CD4-positive, alpha-beta T cell treated with Interleukin-1 beta for 1 hour (primary cell): ENCODE measurements around the gene TMEM143.
"Not testable (repeated sequence)": the region's sequence is repeated elsewhere in the genome, so short reads cannot be mapped to it uniquely, and the experiment has no call there.

Experiments
- DNase-seq, 2 donors: peaks; one replicate each; pipeline ENCODE4 v3.0.0-alpha.2; 2020 to 2022

Gene TMEM143

GRCh38 chr19:48363810-48364597 is at the start of gene TMEM143, which contains the start of gene SYNGR4:
TSS of gene TMEM143 (minus strand) at chr19:48363940. CDS start at chr19:48363920, 20 bp downstream.
TSS of gene SYNGR4 (plus strand) at chr19:48364367. CDS start at chr19:48365843, 1,476 bp downstream.
- peak; percentile 99 to 100 for DNase-seq

- DNase-seq: no peak
Measured at GRCh38 chr19:48405850-48406249, 42.1 kb upstream of the TMEM143 start.

DNA sequence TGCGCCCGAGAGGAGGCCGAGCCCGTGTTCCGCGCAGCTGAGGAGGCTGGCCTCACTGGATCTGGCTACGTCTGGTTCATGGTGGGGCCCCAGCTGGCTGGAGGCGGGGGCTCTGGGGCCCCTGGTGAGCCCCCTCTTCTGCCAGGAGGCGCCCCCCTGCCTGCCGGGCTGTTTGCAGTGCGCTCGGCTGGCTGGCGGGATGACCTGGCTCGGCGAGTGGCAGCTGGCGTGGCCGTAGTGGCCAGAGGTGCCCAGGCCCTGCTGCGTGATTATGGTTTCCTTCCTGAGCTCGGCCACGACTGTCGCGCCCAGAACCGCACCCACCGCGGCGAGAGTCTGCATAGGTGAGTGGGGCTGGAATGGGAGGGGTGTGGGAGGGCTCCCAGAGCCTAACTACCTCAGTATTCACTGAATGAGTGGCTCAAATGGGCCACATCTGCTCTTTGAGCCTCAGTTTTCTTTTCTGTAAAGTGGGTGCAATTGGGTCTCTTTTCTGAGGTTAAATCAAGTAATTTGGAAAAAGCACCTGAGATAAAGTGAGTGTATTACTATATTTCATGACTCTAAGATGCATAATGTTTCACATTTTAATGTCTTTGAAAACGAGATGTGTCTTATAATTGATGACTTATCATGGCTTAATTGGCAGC is 41.4 kb upstream of the TMEM143 start:
- no peak for DNase-seq

DNA sequence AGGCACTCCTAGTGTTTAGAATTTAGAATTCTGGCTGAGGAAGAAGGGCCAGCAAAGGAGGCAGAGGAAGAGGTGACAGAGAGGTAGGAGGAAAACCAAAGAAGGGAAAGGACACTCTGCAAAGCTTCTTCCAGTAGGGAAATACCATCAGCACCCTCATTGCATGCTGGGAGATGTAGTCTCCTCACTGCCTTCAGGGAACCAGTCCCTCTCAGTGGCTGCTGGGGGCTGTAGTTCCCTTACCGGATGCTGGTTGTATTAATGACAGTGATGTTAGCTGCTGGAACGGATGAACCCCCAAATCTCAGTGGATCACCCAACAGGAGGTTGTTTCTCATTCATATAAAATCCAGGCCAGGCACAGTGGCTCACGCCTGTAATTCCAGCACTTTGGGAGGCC is 39.9 kb upstream of the TMEM143 start:
- peak; percentile 67 to 72 for DNase-seq

DNA sequence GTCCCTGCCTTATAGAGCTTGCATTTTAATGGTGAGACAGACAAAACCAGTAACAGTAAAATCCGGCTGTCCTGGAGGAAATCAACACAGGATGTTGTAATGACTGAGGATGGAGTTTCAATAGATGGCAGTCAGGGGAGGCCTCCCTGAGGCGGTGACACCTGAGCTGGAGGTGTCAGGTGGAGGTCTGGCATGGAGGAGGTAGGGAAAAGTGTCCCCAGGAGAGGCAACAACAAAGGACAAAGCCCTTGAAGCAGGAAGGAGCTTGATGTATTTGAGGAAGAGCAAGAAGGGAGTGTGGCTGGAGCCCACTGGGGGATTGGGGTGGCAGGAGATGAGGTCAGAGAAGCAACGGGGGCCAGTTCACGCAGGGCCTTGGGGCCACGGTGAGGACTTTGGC is 37.5 kb upstream of the TMEM143 start:
- no peak for DNase-seq

GRCh38 chr19:48400018-48400742 is 36.4 kb upstream of the TMEM143 start:
- DNase-seq: peak; percentile 28 to 41

DNA sequence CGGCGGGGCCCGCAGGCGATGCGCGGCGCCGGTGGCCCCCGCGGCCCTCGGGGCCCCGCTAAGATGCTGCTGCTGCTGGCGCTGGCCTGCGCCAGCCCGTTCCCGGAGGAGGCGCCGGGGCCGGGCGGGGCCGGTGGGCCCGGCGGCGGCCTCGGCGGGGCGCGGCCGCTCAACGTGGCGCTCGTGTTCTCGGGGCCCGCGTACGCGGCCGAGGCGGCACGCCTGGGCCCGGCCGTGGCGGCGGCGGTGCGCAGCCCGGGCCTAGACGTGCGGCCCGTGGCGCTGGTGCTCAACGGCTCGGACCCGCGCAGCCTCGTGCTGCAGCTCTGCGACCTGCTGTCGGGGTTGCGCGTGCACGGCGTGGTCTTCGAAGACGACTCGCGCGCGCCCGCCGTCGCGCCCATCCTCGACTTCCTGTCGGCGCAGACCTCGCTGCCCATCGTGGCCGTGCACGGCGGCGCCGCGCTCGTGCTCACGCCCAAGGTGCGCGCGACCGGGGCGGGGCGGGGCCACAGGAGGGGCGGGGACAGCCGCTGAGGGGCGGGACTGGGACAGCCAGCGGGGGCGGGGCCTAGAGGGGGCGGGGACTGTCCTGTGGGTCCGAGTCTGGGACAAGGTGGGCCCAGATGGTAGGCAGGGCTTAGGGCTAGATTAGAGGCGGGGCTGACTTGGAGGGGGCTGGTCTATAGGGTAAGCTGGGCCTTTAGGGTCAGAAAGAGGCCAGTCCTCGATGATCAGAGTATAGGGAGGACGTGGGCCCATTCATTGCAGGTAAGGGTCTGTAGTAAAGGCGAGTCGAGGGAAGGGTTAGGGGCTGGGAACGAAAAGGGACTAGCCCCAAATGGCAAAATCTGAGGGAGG is 34.9 kb upstream of the TMEM143 start:
- peak; percentile 89 to 91 for DNase-seq

DNA sequence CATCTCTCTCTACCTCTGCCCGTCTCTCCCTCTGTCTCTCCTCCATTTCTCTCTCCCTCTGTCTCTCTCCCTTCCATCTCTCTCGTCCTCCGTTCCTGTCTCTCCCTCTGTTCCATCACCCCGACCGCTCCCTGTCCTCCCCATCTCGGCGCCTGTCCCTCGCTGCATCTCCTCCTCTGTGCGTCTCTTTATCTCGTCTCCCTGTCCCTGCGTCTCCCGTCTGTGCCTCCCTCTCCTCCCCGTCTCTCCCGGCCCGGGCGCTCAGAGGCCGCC is 34.3 kb upstream of the TMEM143 start:
- DNase-seq: no peak

GRCh38 chr19:48397263-48398101 is 33.7 kb upstream of the TMEM143 start:
- no peak for DNase-seq

DNA sequence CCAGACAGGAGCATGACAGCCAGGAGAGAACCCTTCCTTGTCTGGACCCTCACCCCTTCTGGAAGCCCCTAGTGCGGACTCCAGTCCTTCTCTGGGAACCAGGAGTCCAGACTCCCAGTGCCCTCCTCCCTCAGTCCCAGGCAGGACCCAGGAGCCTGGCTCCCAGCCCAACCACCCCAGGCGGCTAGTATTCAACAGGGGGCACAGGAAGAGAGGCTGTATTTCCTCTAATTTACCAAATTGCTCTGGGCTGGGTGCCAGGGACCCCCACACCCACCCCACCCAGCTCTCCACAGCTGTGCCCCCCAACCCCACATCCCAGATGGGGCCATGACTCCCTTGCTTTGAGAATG is 33.1 kb upstream of the TMEM143 start:
- no peak for DNase-seq

DNA sequence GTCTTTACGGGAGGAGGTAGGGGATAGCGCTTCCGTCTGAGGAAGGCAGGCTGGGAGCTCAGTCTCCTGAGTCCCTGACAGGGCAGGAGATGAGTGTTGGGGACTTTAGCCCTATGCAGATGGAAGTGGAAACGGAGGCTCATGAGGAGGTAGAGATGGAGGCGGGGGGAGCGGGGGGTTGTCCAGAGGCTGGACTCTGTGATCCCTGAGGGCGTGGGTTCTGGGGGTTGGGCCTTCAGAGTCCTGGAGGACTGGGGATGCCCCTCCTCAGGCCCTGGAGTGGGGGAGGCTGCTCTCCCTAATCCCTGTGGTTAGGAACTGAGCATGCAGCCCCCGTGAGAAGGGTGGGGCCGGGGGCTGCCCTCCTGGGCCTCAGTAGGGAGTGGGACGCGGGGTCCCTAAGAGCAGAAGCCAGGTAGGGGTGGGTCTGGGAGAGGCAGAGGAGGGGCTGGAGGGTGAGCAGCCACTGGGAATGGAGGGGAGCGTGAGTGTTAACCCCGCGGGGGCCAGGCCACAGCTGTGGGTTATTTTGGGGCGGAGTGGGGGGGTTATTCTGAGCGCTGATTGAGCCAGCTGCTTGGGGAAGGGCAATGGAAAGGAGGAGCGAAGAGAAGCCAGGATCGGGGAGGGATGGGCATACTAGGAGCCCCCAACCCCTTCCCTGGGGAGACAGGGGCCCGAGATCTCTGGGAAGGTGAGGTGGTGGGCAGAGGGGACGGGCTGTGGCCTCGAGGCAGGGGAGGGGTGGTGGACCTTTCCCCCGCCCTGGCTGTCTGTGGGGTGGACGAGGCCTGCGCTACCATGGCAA is 32.5 kb upstream of the TMEM143 start:
- no peak for DNase-seq

GRCh38 chr19:48395499-48395898 is 31.8 kb upstream of the TMEM143 start:
- no peak for DNase-seq

GRCh38 chr19:48395170-48395455 is 31.4 kb upstream of the TMEM143 start:
- no peak for DNase-seq

DNA sequence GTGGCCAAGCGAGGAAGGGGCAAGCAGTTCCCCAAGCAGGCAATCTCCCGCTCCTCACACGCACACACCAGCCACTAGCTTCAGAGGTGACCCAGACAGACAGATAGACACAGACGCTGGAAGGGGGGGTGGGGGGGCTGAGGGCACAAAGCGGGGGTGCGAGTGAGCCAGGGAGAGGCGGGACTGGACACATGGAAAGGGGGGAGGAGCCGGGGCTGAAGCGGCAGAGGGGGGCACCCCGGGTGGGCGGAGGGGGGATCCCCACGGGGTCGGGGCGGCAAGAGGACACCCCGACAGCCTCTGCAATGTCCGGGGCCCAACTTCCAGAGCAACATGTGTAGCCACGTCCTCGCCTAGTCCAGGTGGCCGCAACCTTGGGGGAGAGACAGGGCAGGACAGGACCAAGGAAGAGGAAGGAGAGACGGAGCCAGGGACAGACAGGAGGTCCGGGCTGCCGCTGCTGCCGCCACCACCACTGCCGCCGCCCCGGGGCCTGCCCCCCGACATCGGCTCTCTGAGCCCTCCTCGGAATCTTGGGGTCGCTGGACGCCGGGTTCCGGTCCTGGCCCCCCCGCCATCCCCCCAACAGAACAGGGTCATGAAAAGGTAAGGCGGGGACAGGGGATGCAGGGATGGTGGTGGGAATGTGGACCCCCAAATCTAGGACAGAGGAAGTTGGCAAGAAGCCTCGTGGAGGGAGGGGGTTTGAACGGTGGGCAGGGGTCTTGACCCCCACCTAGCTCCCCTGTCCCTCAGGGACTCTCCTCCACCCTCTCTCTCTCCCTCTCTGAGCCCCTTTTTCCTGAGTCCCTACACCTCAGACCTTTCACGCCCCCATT is 30.8 kb upstream of the TMEM143 start:
- peak in 1 of 2 donors; percentile 11 for DNase-seq

DNA sequence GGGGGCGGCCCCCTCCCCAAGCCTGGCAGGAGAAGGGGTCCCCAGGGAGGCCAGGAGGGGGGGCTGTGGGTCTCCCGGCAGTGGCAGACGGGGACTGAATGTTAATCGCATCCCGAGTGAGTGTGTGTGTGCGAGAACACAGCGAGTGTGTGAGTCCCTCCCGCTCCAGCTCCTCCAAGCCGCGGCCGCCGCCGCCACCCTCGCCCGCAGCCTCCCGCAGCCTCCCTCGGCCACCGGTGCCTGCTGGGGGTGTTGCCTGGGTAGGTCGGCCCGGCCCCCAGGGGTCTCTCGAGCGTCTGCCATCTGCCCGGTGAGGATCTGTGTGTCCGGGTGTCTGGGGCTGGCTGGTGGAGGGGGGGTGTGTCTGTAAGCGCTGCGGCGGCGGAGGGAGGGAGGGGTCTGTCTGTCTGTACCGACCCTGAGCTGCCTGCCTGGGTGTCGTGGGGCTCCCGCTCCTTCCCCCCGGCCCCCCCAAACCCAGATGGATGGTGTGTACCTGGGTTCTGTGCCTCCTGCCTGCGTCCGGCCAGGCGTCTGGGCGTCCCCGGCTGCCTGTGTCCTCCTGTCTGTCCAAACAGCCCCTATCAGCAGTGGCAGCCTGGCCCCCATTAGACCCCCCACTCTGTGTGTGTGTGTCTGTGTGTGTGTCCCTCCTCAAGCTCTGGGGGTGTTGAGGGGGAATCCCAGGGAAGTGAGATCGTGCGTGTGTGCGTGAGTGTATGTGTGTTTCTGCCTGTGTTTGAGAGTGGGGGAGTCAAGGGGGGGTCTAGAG is 30.0 kb upstream of the TMEM143 start, which contains the start of gene GRIN2D:
GRIN2D (plus strand) TSS at position 110 of the 772 bp plus-strand sequence. CDS start 4,725 bp downstream, outside the sequence.
- peak; percentile 28 to 36 for DNase-seq

- no peak for DNase-seq
Measured at GRCh38 chr19:48392860-48393558, 29.3 kb upstream of the TMEM143 start.

DNA sequence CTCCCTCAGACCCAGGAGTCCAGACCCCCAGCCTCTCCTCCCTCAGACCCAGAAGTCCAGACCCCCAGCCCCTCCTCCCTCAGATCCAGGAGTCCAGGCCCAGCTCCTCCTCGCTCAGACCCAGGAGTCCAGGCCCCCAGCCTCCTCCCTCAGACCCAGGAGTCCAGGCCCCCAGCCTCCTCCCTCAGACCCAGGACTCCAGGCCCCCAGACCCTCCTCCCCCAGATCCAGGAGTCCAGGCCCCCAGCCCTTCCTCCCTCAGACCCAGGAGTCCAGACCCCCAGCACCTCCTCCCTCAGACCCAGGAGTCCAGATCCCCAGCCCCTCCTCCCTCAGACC is 28.2 kb upstream of the TMEM143 start:
- not testable (repeated sequence) for DNase-seq

DNA sequence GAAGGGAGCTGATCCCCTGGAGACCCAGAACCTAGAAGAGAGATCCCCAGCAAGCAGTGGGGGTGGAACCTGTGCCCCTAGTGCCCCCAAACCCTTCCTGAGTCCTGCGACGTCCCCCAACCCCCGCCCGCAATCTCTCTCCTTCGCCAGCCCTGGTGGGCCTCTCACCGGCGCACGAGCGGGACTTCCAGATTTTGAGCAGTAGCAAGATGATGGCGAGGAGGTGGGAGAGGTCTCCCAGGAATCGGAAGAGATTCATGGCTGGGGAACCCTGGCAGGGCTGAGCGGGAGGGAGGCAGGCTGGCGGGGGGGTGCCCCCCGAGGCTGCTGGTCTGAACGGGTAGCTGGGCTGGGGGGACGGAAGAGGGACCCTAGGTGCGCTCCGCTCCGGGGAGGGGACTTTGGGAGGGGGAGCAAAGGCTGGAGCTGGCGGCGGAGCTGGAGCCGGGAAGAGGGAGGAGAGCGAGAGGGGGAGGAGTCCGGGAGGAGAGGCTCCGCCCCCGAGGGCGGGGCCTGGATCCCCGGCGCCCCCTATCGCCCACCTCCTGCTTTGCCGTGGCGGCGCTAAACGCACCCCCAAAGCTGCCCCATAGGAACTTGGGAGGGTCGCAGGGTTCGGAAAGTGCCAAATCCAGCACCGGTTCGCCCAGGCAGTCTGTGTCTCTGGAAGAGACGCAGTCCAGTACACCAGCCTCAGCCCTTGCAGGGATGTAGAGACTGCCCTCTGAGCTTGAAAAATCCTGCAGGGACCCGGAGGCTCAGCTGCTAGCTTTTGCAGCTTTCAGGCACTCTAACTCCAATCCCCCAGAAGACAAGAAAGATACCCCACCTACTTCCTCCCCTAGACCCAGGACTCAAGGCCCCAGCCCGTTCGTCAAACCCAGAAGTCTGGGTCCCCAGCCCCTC is 27.6 kb upstream of the TMEM143 start, which contains the start of gene KDELR1:
KDELR1 (minus strand) TSS at position 452 of the 906 bp plus-strand sequence; CDS start at position 259, 193 bp downstream.
- peak; percentile 69 to 71 for DNase-seq
